ENCODE measurements around the gene EIF3K. TPM values are rescaled to one million over a fixed set of nuclear protein-coding genes. Genes with fewer than 3 reads are reported as not detected.

EIF3K gene
- total and polyA plus RNA-seq, 10 of the 15 experiments (the other 5 are each of a cell fraction or from before 2014, with no cell fraction given) = 330 to 927 (median 436) TPM

DNA sequence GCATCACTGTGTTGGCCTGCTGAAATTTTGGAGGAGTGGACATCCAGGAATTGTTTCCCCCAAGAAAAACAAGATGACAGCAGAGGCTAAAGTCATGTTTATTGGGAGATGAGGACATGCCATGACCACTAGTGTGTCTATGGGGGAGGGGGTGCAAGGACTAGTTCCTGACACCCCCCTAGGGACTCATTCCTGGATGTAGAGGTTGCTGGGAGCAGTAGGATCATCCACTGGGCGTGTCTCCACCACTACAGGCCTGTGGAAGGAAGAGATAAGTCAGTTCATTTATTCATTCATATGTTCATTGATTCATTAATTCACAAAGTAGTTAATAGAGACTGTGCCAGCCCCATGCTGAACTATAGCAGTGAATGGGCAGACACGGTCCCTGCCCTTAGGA is 31.4 kb upstream of the EIF3K start:
- Histone ChIP-seq H3K9ac (ENCODE audit: control insufficient read depth, insufficient read depth, low read length) (no peak overlapping the region), H4K20me1 (ENCODE audit: control insufficient read depth, insufficient read depth) (no peaks in the 10 kb centered on the region), H3K4me2 (ENCODE audit: control insufficient read depth, insufficient read depth) (no peak overlapping the region), H3K4me1 (ENCODE audit: control insufficient read depth, insufficient read depth, low read length) (peaks cover 18% of the 10 kb centered on the region), H3K36me3 (ENCODE audit: control insufficient read depth in 2 of 2, insufficient read depth in 2 of 2, low read length in 1 of 2) (peaks cover 4% of the 10 kb centered on the region in 2 experiments; a peak in 3 of 4 replicates), H3K4me3 (no peak overlapping the region), H3K79me2 (ENCODE audit: control insufficient read depth, insufficient read depth, low read length) (no peaks in the 10 kb centered on the region), H2AFZ (ENCODE audit: control insufficient read depth, low read depth, low read length) (no peak overlapping the region), H3K27me3 (replicated peaks in 1 of 2; ENCODE audit: control insufficient read depth in 2 of 2, insufficient read depth in 2 of 2, low read length in 1 of 2) (no peaks in the 10 kb centered on the region), H3K9me3 (replicated peaks; ENCODE audit: control insufficient read depth, insufficient read depth, low read length) (no peaks in the 10 kb centered on the region), H3K27ac (ENCODE audit: control insufficient read depth, insufficient read depth) (no peak overlapping the region)
- BruUV-seq (replicated peaks) = no TSS peak
- DNase-seq (ENCODE audit: low read depth, low spot score) (no peak), FAIRE-seq (no peak), ATAC-seq (no peak)
- TF ChIP-seq GABPA (IDR thresholded peaks at IDR 0.05; ENCODE audit: low read depth) = no peak
- no peak for TF ChIP-seq TCF7 (IDR thresholded peaks at IDR 0.05; ENCODE audit: borderline replicate concordance)
- peak; percentile 62 for TF ChIP-seq ZNF24 (IDR thresholded peaks at IDR 0.05)
- TF ChIP-seq RELA (IDR thresholded peaks at IDR 0.05; ENCODE audit: borderline replicate concordance, partially characterized antibody) = no peak
- TF ChIP-seq NBN (IDR thresholded peaks at IDR 0.05) = no peak
- TF ChIP-seq, protein P1, sequence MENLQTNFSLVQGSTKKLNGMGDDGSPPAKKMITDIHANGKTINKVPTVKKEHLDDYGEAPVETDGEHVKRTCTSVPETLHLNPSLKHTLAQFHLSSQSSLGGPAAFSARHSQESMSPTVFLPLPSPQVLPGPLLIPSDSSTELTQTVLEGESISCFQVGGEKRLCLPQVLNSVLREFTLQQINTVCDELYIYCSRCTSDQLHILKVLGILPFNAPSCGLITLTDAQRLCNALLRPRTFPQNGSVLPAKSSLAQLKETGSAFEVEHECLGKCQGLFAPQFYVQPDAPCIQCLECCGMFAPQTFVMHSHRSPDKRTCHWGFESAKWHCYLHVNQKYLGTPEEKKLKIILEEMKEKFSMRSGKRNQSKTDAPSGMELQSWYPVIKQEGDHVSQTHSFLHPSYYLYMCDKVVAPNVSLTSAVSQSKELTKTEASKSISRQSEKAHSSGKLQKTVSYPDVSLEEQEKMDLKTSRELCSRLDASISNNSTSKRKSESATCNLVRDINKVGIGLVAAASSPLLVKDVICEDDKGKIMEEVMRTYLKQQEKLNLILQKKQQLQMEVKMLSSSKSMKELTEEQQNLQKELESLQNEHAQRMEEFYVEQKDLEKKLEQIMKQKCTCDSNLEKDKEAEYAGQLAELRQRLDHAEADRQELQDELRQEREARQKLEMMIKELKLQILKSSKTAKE (IDR thresholded peaks at IDR 0.05; ENCODE audit: low read depth, poor library complexity, severe bottlenecking) = no peak
- ChIA-PET POLR2A (no interaction called here), SMC1A (ENCODE audit: uncharacterized antibody, unreplicated experiment) (no interaction called here), RAD21 (ENCODE audit: unreplicated experiment) (interaction anchor here (2.2 kb wide), 1 partner anchor 47 kb away, joined by 8 read pairs; no protein-coding TSS in a partner anchor), CTCF (interaction anchor here (0.6 to 1.7 kb wide), 4 partner anchors 28 to 72 kb away, joined by 3 to 5 read pairs (median 4); no protein-coding TSS in a partner anchor)
- in situ Hi-C loops (cut with MboI) (no loop called here), intact Hi-C loops (cut with micrococcal nuclease; ENCODE audit: unreplicated experiment) (no loop called here)
- WGBS (ENCODE audit: insufficient coverage, insufficient replicate concordance, low lambda C conversion rate, missing lambda C conversion rate) = 96% methylated on average over 2 of the region's 2 CpGs

Measured in GM12878 (cell line).